K562 (cell line): ENCODE measurements around the gene ITGAL. TPM values are rescaled to one million over a fixed set of nuclear protein-coding genes. Genes with fewer than 3 reads are reported as not detected.

Experiments
- ARID2 ChIP-seq: fragments of 450-650 bp; IDR thresholded peaks from 2 replicates; pipeline ENCODE4 v1.6.1; 2017; ENCODE audit warnings: antibody characterized with exemption, mild to moderate bottlenecking
- COPS2 ChIP-seq: fragments of 450-650 bp; conservative IDR thresholded peaks from 2 replicates; pipeline ENCODE4 v1.6.1; 2016; ENCODE audit warnings: mild to moderate bottlenecking, moderate library complexity
- GTF2E2 ChIP-seq: fragments of 200-800 bp; sonication (Bioruptor generic); IDR thresholded peaks from 2 replicates; pipeline ENCODE4 v1.6.1; 2016; ENCODE audit warnings: missing genetic modification characterization, missing compliant biosample characterization
- HDAC1 ChIP-seq, 2 experiments: fragments of 450-650 bp; IDR thresholded peaks; 2 replicates each; pipeline ENCODE4 v1.6.1; 2016 to 2017; ENCODE audit warnings: inconsistent platforms in 1 of 2, mild to moderate bottlenecking in 1 of 2, moderate library complexity in 1 of 2
- HDGF ChIP-seq: fragments of 450-650 bp; IDR thresholded peaks from 2 replicates; pipeline ENCODE4 v1.6.1; 2016
- MIER1 ChIP-seq: fragments of 450-650 bp; IDR thresholded peaks from 2 replicates; pipeline ENCODE4 v1.6.1; 2016; ENCODE audit warnings: antibody characterized with exemption, mild to moderate bottlenecking, low read depth
- NFATC3 ChIP-seq: fragments of 450-650 bp; IDR thresholded peaks from 2 replicates; pipeline ENCODE4 v1.6.1; 2017; ENCODE audit warnings: mild to moderate bottlenecking
- NR2C1 ChIP-seq, 2 experiments: fragments of 450-650 bp; IDR thresholded peaks; 2 replicates each; pipeline ENCODE4 v1.6.1; 2017; ENCODE audit warnings: mild to moderate bottlenecking in 2 of 2, antibody characterized with exemption in 1 of 2, inconsistent platforms in 1 of 2, missing compliant biosample characterization in 1 of 2, missing genetic modification characterization in 1 of 2
- PTBP1 ChIP-seq: fragments of 200-400 bp; formaldehyde crosslinking; IDR thresholded peaks from 2 replicates; pipeline ENCODE4 v1.6.1; 2017; ENCODE audit warnings: low read depth, low read length
- SMAD4 ChIP-seq: fragments of 250-450 bp; sonication (Bioruptor Pico); conservative IDR thresholded peaks from 2 replicates; pipeline ENCODE4 v1.8.0; 2021; ENCODE audit warnings: inconsistent platforms, mild to moderate bottlenecking, moderate library complexity
- ZNF174 ChIP-seq: fragments of 250-450 bp; sonication (Bioruptor Pico); IDR thresholded peaks from 2 replicates; pipeline ENCODE4 v1.4.0; 2020; ENCODE audit warnings: mild to moderate bottlenecking
- ZNF263 ChIP-seq: sonication (generic); formaldehyde crosslinking; IDR thresholded peaks from 2 replicates; pipeline ENCODE4 v1.8.0; 2022; ENCODE audit warnings: mild to moderate bottlenecking, missing genetic modification reagents, borderline replicate concordance
- polyA plus RNA-seq, 8 experiments: library from polyadenylated mRNA; depleted of rRNA in 4 of 8; stranded (reverse) in 5 of 8; unstranded in 3 of 8; fragments of >200 nt; fragmentation: Nextera tagmentation in 2 of 8; fragmentation: Illumina TruSeq in 1 of 8; extraction: Ambion mirVana in 2 of 8; extraction: Trizol in 1 of 8; gene quantifications; 2 replicates each; pipeline versions ENCODE4 v1.2.1 to v1.2.3, GENCODE V29; 2011 to 2014; ENCODE audit warnings: inconsistent platforms in 1 of 8, missing spikeins in 1 of 8
- total RNA-seq, 7 experiments: library from RNA; depleted of rRNA in 6 of 7; stranded (reverse); fragments of >200 nt in 6 of 7; fragmentation: Illumina TruSeq in 2 of 7; extraction: Trizol in 2 of 7; gene quantifications; 2 replicates each; pipeline versions ENCODE4 v1.2.1 to v1.2.3, GENCODE V29; 2011 to 2021; ENCODE audit warnings: low replicate concordance in 1 of 7
- TF ChIP-seq, protein P1 (sequence below): sonication (generic); formaldehyde crosslinking; IDR thresholded peaks from 2 replicates; pipeline ENCODE4 v1.8.1; 2023; ENCODE audit warnings: mild to moderate bottlenecking, missing genetic modification reagents
- TF ChIP-seq, protein P2 (sequence below), 2 experiments: fragments of 250-450 bp in 1 of 2; fragments of 450-650 bp in 1 of 2; sonication (Bioruptor Pico) in 1 of 2; IDR thresholded peaks; 2 replicates each; pipeline versions ENCODE4 v1.6.1 to v1.8.0; 2016 to 2021; ENCODE audit warnings: mild to moderate bottlenecking in 2 of 2, moderate library complexity in 2 of 2, missing compliant biosample characterization in 1 of 2, missing genetic modification characterization in 1 of 2
- TF ChIP-seq, protein P3 (sequence below), 2 experiments: fragments of 150-350 bp in 1 of 2; IDR thresholded peaks; 2 replicates each; pipeline ENCODE4 v1.6.1; 2012 to 2016; ENCODE audit warnings: low read depth in 2 of 2, low read length in 2 of 2, mild to moderate bottlenecking in 1 of 2, moderate library complexity in 1 of 2
- TF ChIP-seq, protein P4 (sequence below): fragments of 450-650 bp; IDR thresholded peaks from 2 replicates; pipeline ENCODE4 v1.6.1; 2016; ENCODE audit warnings: borderline replicate concordance
- TF ChIP-seq, protein P5 (sequence below): sonication (generic); formaldehyde crosslinking; IDR thresholded peaks from 2 replicates; pipeline ENCODE4 v1.8.1; 2023; ENCODE audit warnings: mild to moderate bottlenecking, missing genetic modification reagents, moderate library complexity

Gene ITGAL
- total and polyA plus RNA-seq, 9 of the 15 experiments (the other 6 are each of a cell fraction or from before 2014, with no cell fraction given) = 0.01 to 0.53 TPM; not detected in 7

DNA sequence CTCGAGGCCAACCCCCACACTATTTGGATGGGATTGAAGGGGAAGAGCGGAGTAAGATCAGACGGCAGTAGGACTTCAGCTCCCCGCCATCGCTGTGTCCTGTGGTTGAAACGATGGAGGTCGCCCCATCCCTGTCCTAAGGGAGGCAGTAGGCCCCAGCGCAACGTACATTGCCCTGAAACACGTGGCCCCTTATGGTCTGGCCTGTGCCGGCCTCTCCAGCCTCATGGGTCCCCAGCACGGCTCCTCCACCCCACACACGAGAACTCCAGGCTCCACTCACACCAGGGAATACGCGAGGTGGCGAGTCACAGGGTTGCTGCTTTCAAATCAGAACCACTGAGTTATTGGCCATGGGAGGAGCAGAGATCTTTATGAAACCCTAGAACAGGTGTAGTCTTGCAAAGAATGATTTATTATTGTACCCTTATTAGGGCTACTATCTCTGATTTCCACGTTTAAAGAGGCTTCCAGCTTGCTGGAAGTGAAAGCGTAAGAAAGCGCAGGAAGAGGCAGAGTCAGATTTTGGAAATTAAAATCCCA lies 42.0 kb upstream of the ITGAL start (continued):
- no peak for TF ChIP-seq GTF2E2 (tag)
- TF ChIP-seq MIER1 = no peak
- TF ChIP-seq, protein P1, sequence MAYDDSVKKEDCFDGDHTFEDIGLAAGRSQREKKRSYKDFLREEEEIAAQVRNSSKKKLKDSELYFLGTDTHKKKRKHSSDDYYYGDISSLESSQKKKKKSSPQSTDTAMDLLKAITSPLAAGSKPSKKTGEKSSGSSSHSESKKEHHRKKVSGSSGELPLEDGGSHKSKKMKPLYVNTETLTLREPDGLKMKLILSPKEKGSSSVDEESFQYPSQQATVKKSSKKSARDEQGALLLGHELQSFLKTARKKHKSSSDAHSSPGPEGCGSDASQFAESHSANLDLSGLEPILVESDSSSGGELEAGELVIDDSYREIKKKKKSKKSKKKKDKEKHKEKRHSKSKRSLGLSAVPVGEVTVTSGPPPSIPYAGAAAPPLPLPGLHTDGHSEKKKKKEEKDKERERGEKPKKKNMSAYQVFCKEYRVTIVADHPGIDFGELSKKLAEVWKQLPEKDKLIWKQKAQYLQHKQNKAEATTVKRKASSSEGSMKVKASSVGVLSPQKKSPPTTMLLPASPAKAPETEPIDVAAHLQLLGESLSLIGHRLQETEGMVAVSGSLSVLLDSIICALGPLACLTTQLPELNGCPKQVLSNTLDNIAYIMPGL = no peak; the same call in none of the 2 replicates
- TF ChIP-seq, protein P2, sequence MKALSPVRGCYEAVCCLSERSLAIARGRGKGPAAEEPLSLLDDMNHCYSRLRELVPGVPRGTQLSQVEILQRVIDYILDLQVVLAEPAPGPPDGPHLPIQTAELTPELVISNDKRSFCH (CRISPR knock-in tag; IDR thresholded peaks at IDR 0.05) = no peak
- TF ChIP-seq, protein P2 (tag; IDR thresholded peaks at IDR 0.05) = peak; percentile 89
- TF ChIP-seq, protein P3, sequence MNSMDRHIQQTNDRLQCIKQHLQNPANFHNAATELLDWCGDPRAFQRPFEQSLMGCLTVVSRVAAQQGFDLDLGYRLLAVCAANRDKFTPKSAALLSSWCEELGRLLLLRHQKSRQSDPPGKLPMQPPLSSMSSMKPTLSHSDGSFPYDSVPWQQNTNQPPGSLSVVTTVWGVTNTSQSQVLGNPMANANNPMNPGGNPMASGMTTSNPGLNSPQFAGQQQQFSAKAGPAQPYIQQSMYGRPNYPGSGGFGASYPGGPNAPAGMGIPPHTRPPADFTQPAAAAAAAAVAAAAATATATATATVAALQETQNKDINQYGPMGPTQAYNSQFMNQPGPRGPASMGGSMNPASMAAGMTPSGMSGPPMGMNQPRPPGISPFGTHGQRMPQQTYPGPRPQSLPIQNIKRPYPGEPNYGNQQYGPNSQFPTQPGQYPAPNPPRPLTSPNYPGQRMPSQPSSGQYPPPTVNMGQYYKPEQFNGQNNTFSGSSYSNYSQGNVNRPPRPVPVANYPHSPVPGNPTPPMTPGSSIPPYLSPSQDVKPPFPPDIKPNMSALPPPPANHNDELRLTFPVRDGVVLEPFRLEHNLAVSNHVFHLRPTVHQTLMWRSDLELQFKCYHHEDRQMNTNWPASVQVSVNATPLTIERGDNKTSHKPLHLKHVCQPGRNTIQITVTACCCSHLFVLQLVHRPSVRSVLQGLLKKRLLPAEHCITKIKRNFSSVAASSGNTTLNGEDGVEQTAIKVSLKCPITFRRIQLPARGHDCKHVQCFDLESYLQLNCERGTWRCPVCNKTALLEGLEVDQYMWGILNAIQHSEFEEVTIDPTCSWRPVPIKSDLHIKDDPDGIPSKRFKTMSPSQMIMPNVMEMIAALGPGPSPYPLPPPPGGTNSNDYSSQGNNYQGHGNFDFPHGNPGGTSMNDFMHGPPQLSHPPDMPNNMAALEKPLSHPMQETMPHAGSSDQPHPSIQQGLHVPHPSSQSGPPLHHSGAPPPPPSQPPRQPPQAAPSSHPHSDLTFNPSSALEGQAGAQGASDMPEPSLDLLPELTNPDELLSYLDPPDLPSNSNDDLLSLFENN (IDR thresholded peaks at IDR 0.05; ENCODE audit: low read depth in 2 of 2, low read length in 2 of 2) = no peak
- TF ChIP-seq, protein P4, sequence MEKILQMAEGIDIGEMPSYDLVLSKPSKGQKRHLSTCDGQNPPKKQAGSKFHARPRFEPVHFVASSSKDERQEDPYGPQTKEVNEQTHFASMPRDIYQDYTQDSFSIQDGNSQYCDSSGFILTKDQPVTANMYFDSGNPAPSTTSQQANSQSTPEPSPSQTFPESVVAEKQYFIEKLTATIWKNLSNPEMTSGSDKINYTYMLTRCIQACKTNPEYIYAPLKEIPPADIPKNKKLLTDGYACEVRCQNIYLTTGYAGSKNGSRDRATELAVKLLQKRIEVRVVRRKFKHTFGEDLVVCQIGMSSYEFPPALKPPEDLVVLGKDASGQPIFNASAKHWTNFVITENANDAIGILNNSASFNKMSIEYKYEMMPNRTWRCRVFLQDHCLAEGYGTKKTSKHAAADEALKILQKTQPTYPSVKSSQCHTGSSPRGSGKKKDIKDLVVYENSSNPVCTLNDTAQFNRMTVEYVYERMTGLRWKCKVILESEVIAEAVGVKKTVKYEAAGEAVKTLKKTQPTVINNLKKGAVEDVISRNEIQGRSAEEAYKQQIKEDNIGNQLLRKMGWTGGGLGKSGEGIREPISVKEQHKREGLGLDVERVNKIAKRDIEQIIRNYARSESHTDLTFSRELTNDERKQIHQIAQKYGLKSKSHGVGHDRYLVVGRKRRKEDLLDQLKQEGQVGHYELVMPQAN = 0 out of 2 replicates have a peak, but pooled peaks have one; percentile 35
- TF ChIP-seq HDAC1 (IDR thresholded peaks at IDR 0.05) = peak in 1 of 2 experiments; percentile 62; a peak in 1 of 4 replicates
- no peak for TF ChIP-seq NFATC3
- TF ChIP-seq SMAD4 (CRISPR knock-in tag) = peak; percentile 46; the same call in 1 of the 2 replicates
- peak; percentile 46; the same call in 1 of the 2 replicates for TF ChIP-seq NR2C1 (IDR thresholded peaks at IDR 0.05)
- TF ChIP-seq NR2C1 (tag; IDR thresholded peaks at IDR 0.05) = peak; percentile 69
- TF ChIP-seq, protein P5, sequence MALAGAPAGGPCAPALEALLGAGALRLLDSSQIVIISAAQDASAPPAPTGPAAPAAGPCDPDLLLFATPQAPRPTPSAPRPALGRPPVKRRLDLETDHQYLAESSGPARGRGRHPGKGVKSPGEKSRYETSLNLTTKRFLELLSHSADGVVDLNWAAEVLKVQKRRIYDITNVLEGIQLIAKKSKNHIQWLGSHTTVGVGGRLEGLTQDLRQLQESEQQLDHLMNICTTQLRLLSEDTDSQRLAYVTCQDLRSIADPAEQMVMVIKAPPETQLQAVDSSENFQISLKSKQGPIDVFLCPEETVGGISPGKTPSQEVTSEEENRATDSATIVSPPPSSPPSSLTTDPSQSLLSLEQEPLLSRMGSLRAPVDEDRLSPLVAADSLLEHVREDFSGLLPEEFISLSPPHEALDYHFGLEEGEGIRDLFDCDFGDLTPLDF (CRISPR knock-in tag) = no peak
- peak; percentile 2; the same call in 1 of the 2 replicates for TF ChIP-seq ARID2
- 0 out of 2 replicates have a peak, but pooled peaks have one; percentile 55 for TF ChIP-seq PTBP1
- TF ChIP-seq ZNF174 (CRISPR knock-in tag) = no peak
- 0 out of 2 replicates have a peak, but pooled peaks have one; percentile 52 for TF ChIP-seq HDGF
- TF ChIP-seq COPS2 = no peak
- TF ChIP-seq ZNF263 (CRISPR knock-in tag) = 0 out of 2 replicates have a peak, but pooled peaks have one; percentile 15
